ENCODE data around the gene SLC27A1. TPM values are rescaled to one million over a fixed set of nuclear protein-coding genes. Genes with fewer than 3 reads are reported as not detected.
"Not testable (repeated sequence)": the region's sequence is repeated elsewhere in the genome, so short reads cannot be mapped to it uniquely, and the experiment has no call there.

SLC27A1 gene
- total RNA-seq, 3 donors from 2014 or later = 1.5 to 2.1 (median 2.0) TPM

DNA sequence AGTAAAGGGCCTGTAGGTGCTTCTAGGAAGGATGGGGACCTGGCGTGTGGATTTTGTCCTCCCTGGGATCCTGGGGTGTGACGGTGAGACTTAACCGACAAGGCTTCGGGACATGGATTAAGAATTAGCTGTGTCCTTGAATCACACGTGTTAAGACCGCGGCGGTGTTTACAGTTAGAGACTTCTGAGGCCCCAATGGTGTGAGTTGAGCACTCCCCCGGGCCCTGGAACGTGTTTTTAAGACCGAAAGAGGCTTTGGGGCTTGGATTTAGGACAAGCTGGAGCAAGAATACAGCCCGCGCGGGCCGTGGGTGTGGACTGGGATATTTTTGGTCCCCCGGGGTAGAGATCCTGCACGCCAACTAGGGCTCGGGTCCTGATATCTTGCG, 1.2 kb upstream of the SLC27A1 start:
- Mint-ChIP-seq H3K4me3 (peak overlapping the region; percentile 91), H3K4me1 (ENCODE audit: low read depth) (peaks cover 28% of the 10 kb centered on the region), H3K9me3 (no peaks in the 10 kb centered on the region), H3K27me3 (ENCODE audit: low read depth) (no peaks in the 10 kb centered on the region), H3K36me3 (ENCODE audit: insufficient read depth) (no peaks in the 10 kb centered on the region)
- DNase-seq (no peak), ATAC-seq (no peak)

DNA sequence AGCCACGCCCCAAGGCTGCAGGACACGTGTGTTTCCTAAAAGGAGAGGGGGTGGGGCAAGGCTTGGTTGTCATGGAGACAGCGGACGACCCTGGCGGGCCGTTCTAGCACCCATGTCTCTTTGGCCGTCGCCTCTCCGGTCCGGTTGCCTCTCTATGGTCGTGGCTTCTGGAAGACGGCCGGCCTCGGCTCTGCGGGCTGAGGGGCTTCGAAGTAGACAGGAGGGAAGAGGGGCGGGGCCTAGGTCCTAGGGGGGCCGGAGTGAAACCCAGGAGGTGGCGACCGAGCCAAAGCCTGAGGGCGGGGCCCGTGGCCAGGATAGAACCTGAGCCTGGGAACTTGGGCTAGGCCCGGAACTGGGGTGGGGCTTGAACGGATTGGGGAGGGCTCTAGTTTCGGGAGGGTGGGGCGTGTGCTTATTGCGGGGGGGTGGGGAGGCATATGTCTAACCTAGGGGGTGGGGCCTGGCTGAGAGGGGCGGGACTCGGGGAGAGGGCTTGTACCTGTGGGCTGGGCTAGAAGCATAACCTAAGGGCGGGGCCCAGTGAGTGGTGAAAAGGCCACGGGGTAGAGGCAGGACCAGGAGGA, 750 bp upstream of the SLC27A1 start:
- peak overlapping the region; percentile 91 for H3K4me3 Mint-ChIP-seq
- H3K4me1 Mint-ChIP-seq (ENCODE audit: low read depth) = peaks cover 28% of the 10 kb centered on the region
- ATAC-seq (peak; percentile 81 to 82), DNase-seq (peak; percentile 91)
- H3K36me3 Mint-ChIP-seq (ENCODE audit: insufficient read depth) = no peaks in the 10 kb centered on the region
- no peaks in the 10 kb centered on the region for H3K27me3 Mint-ChIP-seq (ENCODE audit: low read depth)
- no peaks in the 10 kb centered on the region for H3K9me3 Mint-ChIP-seq

DNA sequence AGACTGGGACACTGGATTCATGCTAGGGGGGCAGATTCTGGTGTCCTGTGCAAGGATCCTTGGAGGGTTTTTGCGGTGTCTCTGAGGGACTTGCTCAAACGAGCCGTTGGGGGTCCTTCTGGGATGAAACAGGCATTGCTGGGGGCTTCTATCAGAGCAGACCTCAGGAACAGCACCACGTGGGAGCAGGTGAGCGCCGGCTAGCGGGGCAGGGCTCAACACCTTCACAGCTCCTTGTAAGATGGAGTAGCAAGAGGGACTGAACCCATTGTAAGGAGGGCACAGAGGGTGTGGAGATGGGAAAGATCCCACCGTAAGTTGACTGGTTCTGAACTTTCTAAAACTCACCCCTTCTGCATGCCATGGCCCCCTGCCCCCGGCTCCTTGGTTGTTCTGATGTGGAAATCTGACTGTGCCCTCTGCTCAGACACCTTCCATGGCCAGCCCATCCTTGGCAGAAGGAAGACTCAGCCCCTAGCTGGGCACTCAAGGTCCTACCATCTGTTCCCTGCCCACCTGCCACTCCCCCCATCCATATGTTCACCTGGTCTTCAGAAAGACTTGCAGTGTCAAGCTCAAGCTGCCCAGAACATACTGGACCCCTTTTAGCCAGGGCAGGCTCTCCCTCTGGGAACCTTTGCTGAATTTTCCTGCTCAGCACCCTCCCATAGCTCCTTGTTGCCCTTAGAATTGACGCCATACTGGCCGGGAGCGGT, 1.2 kb downstream of the SLC27A1 start:
- no peaks in the 10 kb centered on the region for H3K9me3 Mint-ChIP-seq
- DNase-seq = no peak
- peak overlapping the region; percentile 91 for H3K4me3 Mint-ChIP-seq
- H3K4me1 Mint-ChIP-seq (ENCODE audit: low read depth) = peaks cover 25% of the 10 kb centered on the region
- no peaks in the 10 kb centered on the region for H3K27me3 Mint-ChIP-seq (ENCODE audit: low read depth)
- H3K36me3 Mint-ChIP-seq (ENCODE audit: insufficient read depth) = no peaks in the 10 kb centered on the region
- no peak for ATAC-seq

DNA sequence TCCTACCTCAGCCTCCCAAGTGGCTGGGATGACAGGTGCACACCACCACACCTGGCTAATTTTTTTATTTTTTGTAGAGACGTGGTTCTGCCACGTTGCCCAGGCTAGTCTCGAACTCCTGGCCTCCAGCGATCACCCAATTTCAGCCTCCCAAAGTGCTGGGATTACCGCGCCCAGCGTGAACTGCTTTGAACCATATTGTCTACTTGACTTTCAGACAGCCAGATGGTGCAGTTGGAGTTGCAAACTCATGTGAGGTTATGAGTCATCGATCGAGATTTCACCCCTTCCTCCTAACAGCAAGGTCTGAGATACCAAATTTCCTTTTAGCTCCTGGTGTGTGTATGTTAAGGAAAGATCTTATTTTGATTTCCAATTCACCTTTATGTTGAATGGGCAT, 2.7 kb downstream of the SLC27A1 start:
- Mint-ChIP-seq H3K4me3 (peak overlapping the region; percentile 11), H3K9me3 (no peaks in the 10 kb centered on the region), H3K4me1 (ENCODE audit: low read depth) (peaks cover 25% of the 10 kb centered on the region), H3K36me3 (ENCODE audit: insufficient read depth) (no peaks in the 10 kb centered on the region), H3K27me3 (ENCODE audit: low read depth) (no peaks in the 10 kb centered on the region)
- ATAC-seq (no peak), DNase-seq (no peak)

DNA sequence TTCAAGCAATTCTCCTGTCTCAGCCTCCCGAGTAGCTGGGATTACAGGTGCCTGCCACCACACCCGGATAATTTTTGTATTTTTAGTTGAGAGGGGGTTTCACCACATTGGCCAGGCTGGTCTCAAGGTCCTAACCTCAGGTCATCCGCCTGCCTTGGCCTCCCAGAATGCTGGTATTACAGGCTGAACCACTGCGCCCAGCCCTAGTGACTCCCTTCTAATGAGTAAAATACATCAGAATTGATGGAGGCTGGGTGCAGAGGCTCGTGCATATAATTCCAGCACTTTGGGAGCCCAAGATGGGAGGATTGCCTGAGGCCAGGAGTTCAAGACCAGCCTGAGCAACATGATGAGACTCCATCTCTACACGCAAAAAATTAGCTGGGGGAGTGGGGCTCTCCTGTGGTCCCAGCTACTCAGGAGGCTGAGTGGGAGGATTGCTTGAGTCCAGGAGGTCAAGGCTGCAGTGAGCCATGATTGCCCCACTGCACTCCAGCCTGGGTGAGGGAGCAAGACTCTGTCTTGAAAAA, 4.8 kb downstream of the SLC27A1 start:
- H3K27me3 Mint-ChIP-seq (ENCODE audit: low read depth); ATAC-seq: not testable (repeated sequence)
- peaks cover 13% of the 10 kb centered on the region for H3K4me1 Mint-ChIP-seq (ENCODE audit: low read depth)

DNA sequence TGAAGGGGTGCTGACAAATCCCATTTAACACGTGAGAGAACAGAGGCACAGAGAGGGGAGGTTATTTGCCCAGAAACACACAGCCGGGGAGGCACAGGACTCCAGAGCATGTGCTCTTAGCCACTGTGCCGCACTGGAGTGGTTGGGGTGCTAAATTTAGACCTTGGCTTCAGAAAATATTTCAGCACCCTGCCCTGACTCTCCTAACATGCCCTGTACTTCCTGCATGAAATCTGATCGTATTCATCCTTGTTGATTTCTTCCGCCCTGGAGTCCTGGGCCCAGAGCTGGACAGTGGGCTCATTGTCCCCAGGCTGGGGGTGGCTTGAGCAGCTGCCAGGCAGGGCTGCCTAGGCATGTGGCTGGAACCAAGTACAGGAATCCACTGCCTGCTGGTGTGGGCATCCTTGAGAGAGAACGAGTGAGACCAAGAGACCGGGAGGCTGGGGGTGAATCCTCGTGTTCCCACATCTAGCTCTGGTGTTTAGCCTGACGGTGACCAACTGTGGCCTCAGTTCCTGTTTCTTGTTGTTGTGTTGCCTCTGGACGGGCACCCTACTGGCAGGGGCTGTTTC, 5.3 kb downstream of the SLC27A1 start:
- Mint-ChIP-seq H3K9me3 (no peaks in the 10 kb centered on the region), H3K36me3 (ENCODE audit: insufficient read depth) (no peaks in the 10 kb centered on the region), H3K4me1 (ENCODE audit: low read depth) (peaks cover 13% of the 10 kb centered on the region), H3K27me3 (ENCODE audit: low read depth) (no peaks in the 10 kb centered on the region), H3K4me3 (no peak overlapping the region)
- no peak for ATAC-seq
- no peak for DNase-seq

More for the DNA sequence above, 4.8 kb downstream of the SLC27A1 start:
- H3K4me3 Mint-ChIP-seq; H3K9me3 Mint-ChIP-seq; DNase-seq; H3K36me3 Mint-ChIP-seq (ENCODE audit: insufficient read depth): not testable (repeated sequence)

DNA sequence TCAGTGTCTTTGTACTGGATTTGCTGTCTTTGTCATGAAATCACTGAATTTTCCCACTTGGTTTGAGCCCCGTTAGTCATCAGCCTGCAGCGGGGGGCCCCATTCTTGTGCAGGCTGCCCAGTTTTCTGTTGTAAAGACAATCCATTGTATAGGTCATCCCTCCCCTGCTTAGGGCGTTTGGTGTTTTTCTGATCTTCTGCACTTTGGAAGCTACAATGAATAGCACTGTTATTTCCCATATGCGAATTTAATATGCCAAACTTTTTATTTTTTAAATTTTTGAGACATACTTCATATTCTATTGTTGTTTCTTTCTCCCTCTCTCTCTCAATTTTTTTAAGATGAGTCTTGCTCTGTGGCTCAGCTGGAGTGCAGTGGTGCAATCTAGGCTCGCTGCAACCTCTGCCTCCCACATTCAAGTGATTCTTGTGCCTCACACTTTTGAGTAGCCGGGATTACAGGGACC, 9.0 kb downstream of the SLC27A1 start:
- no peak for ATAC-seq
- H3K4me1 Mint-ChIP-seq (ENCODE audit: low read depth) = no peaks in the 10 kb centered on the region
- no peaks in the 10 kb centered on the region for H3K9me3 Mint-ChIP-seq
- DNase-seq = no peak
- no peaks in the 10 kb centered on the region for H3K36me3 Mint-ChIP-seq (ENCODE audit: insufficient read depth)
- no peaks in the 10 kb centered on the region for H3K27me3 Mint-ChIP-seq (ENCODE audit: low read depth)
- H3K4me3 Mint-ChIP-seq = no peak overlapping the region

DNA sequence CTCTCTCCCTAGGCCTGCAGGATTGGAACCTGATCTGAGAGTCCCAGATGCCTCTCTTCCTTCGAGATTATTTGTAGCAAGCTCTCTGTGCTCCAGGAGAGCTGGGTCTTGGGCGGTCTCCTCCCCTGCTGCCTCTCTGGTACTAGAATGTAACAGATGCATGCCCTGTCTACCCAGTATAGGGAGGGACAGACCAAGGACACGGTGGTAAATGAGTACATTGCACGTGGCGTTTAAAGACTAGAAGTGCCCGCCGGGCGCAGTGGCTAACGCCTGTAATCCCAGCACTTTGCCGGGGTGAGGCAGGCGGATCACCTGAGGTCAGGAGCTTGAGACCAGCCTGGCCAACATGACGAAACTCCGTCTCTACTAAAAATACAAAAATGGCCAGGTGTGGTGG, 11.7 kb downstream of the SLC27A1 start:
- Mint-ChIP-seq H3K27me3 (ENCODE audit: low read depth) (no peaks in the 10 kb centered on the region), H3K4me3 (no peak overlapping the region), H3K36me3 (ENCODE audit: insufficient read depth) (no peaks in the 10 kb centered on the region), H3K4me1 (ENCODE audit: low read depth) (no peaks in the 10 kb centered on the region), H3K9me3 (no peaks in the 10 kb centered on the region)
- ATAC-seq = no peak
- DNase-seq = no peak

DNA sequence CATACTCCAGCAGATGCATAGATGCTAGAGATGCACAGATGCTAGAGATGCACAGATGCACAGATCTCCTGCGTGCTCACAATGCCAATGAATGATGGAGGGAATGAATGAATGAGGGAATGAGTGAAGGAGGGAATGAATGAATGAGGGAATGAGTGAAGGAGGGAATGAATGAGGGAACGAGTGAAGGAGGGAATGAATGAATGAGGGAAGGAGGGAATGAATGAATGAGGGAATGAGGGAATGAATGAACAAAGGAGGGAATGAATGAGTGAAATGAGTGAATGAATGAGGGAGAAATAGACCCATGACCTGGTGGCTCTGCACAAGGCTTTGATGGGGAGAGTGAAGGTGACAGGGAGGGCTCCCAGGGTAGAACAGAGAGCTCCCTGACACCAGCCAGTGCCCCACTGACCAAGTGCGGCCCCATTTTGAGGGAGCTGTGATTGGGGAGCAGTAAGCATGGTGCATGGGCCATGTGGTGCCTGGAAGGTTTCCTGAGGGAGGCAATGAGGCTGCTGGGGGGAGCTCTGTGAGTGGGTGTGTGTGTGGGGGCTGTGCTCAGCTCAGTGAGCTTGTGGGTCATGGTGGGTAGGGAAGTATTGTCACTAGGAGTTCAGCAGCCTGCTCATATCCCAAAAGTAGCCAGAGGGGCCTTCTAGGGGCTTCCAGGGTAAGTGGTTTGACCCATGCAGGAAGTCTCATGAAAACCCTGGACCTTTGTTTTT, 12.7 kb downstream of the SLC27A1 start:
- DNase-seq (no peak), ATAC-seq (no peak)
- Mint-ChIP-seq H3K27me3 (ENCODE audit: low read depth) (no peaks in the 10 kb centered on the region), H3K36me3 (ENCODE audit: insufficient read depth) (no peaks in the 10 kb centered on the region), H3K4me3 (no peak overlapping the region), H3K9me3 (no peaks in the 10 kb centered on the region), H3K4me1 (ENCODE audit: low read depth) (peaks cover 7% of the 10 kb centered on the region)

DNA sequence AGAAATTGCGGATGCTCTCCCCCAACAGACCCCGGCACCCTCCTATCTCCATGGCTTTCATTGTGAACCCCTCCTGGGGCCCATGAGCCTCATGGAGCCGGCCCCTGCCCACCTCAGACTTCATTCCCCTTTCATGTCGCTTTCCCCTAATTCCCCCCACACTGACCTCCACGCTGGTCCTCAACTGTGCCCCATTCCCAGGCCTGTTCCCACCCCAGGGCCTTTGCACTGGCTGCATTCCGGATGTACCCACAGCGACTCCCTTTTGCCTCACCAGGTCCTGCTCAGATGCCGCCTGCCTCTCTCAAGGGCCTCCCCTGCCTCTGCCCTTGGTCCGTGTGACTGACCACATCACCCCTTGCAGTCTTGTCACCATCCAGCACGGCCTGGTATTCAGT, 13.3 kb downstream of the SLC27A1 start:
- Mint-ChIP-seq H3K4me3 (no peak overlapping the region), H3K9me3 (no peaks in the 10 kb centered on the region), H3K27me3 (ENCODE audit: low read depth) (no peaks in the 10 kb centered on the region), H3K36me3 (ENCODE audit: insufficient read depth) (no peaks in the 10 kb centered on the region), H3K4me1 (ENCODE audit: low read depth) (peaks cover 11% of the 10 kb centered on the region)
- DNase-seq (no peak), ATAC-seq (no peak)

DNA sequence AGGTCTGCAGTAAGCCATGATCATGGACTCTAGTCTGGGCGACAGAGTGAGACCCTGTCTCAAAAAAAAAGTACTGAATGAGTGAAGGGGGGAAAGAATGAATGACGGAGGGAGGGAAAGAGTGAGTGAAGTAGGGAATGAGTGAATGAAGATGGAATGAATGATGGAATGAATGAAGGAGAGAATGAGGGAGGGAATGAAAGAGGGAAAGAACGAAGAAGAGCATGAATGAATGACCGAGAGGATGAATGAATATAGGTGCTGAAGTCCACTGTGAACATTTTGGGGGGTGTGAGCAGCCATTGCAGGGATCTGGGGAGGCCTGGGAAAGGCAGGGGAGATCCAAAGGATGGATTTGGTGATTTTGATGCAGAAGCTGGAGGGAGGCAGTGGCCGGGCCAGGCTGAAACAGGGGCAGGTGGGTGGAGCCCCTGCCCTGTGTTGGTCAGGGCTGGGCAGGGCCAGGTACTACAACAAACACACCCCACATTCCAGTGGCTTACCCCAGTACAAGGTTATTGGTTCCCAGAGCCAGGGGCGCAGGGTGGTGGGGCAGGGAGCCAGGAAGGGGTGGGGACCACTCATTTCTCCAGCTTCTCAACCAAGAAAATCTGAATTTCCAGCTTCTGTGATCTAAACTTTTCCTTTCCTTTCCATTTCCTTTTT, 14.3 kb downstream of the SLC27A1 start:
- Mint-ChIP-seq H3K27me3 (ENCODE audit: low read depth) (no peaks in the 10 kb centered on the region), H3K4me3 (no peak overlapping the region), H3K9me3 (no peaks in the 10 kb centered on the region), H3K4me1 (ENCODE audit: low read depth) (peaks cover 21% of the 10 kb centered on the region), H3K36me3 (ENCODE audit: insufficient read depth) (no peaks in the 10 kb centered on the region)
- DNase-seq = no peak
- no peak for ATAC-seq

DNA sequence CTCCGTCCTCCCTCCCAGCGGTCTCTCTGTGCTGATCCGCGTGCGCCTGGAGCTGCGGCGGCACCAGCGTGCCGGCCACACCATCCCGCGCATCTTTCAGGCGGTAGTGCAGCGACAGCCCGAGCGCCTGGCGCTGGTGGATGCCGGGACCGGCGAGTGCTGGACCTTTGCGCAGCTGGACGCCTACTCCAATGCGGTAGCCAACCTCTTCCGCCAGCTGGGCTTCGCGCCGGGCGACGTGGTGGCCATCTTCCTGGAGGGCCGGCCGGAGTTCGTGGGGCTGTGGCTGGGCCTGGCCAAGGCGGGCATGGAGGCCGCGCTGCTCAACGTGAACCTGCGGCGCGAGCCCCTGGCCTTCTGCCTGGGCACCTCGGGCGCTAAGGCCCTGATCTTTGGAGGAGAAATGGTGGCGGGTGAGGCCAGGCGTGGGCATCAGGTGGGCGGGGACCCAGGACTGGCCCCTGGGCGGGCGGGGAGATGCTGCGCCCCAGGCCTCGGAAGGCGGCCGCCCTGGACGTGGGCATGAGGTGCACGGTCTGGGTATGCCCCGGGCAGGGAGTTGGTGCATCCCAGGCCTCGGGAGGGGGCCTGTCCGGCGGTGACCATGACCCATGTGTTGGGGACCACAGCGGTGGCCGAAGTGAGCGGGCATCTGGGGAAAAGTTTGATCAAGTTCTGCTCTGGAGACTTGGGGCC, 16.4 kb downstream of the SLC27A1 start:
- Mint-ChIP-seq H3K4me3 (no peak overlapping the region), H3K4me1 (ENCODE audit: low read depth) (peaks cover 29% of the 10 kb centered on the region), H3K36me3 (ENCODE audit: insufficient read depth) (no peaks in the 10 kb centered on the region), H3K27me3 (ENCODE audit: low read depth) (no peaks in the 10 kb centered on the region), H3K9me3 (no peaks in the 10 kb centered on the region)
- ATAC-seq (no peak), DNase-seq (no peak)

DNA sequence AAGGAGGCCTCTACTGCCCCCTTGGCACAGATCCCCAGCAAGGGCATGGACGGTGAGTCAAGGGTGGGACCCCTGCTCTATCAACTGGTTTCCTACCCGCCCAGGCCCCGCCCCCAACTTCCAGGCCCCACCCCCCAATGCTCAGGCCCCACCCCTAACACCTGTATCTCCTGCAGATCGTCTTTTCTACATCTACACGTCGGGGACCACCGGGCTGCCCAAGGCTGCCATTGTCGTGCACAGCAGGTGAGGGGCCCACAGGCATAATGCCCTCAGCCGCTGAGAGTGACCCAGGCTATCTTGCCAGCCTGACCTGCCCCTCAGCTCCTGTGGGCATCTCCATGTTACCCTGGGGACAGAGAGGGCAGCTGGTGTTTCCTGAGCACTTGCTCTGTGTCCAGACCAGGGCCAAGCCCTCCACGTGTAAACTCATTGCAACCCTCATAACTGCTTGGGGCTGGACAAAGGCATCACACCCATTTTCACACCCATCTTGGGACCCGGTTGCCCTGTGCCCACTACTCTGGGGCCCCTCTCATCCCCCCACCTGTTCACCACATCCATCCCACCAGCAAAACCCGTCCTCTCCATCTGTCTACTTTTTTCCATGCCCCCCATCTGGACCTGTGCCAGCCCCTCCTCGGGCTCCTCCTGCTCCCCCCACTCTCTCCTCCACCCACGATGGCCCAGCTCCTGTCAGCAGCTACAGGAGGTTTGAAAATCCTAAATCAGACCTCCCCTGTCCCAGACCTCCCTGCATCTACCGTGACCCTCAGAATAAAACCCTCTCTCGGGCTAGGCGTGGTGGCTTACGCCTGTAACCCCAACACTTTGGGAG, 17.2 kb downstream of the SLC27A1 start:
- H3K36me3 Mint-ChIP-seq (ENCODE audit: insufficient read depth) = no peaks in the 10 kb centered on the region
- DNase-seq (no peak), ATAC-seq (no peak)
- H3K27me3 Mint-ChIP-seq (ENCODE audit: low read depth) = no peaks in the 10 kb centered on the region
- H3K9me3 Mint-ChIP-seq = no peaks in the 10 kb centered on the region
- H3K4me1 Mint-ChIP-seq (ENCODE audit: low read depth) = peaks cover 31% of the 10 kb centered on the region
- H3K4me3 Mint-ChIP-seq = no peak overlapping the region

Measured in activated T-cell treated with anti-CD3 and anti-CD28 coated beads, Interleukin-2, amount 50 U/mL, for 4 hours (primary cell).